Lower leg skin (tissue), 3 donors: ENCODE results near the gene C16orf78.

ENCODE experiments used
- CTCF ChIP-seq, 3 donors: fragments of 450-650 bp; IDR thresholded peaks; one replicate each; pipeline ENCODE4 v1.5.1; 2016; ENCODE audit warnings: antibody characterized with exemption in 3 of 3, mild to moderate bottlenecking in 3 of 3, moderate library complexity in 2 of 3
- POLR2A ChIP-seq, 2 donors: fragments of 450-650 bp; IDR thresholded peaks; one replicate each; pipeline ENCODE4 v1.6.1; 2016 to 2017; ENCODE audit warnings: antibody characterized with exemption in 2 of 2, mild to moderate bottlenecking in 1 of 2, moderate library complexity in 1 of 2

DNA sequence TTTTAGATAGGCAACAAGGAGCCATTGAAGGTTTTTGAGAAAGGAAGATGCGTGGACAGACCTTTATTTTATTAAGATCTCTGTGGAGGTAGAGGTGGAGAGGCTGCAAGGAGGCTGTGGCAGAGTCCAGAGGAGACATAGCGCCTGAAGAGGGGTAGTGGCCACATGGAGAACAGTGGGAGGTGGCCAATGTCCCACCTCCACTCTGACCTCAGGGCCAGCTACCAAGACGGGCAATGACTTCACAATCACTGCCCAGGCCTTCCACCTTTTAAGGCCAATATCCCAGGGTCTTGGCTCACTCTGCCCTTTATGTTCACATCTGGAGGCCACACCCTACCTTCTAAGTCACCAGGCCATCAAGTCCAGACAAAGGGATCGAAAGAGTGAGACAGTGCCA lies at the start of gene C16orf78:
- no peak for TF ChIP-seq CTCF (IDR thresholded peaks at IDR 0.05)
- TF ChIP-seq POLR2A (IDR thresholded peaks at IDR 0.05) = no peak
